WTC11 (cell line): ENCODE results near the gene HDAC1. TPM values are rescaled to one million over a fixed set of nuclear protein-coding genes. Genes with fewer than 3 reads are reported as not detected.

Experiments
- ATAC-seq: fragments of 200-7000 bp; cut with Tn5 transposase; 2 replicates; pipeline ENCODE4 v1.10.0; 2021; ENCODE audit warnings: mild to moderate bottlenecking, moderate library complexity
- CTCF ChIA-PET: fragments of 300-600 bp; sonication (Branson Sonifier 250); formaldehyde crosslinking; loops from one replicate; lab custom pipeline; 2021; ENCODE audit warnings: antibody characterized with exemption; lab: Charles Lee
- POLR2A ChIA-PET: fragments of 350-600 bp; sonication (Branson Sonifier 250); formaldehyde crosslinking; loops from one replicate; lab custom pipeline; 2021; ENCODE audit warnings: antibody characterized with exemption; lab: Charles Lee
- DNase-seq: peaks from one replicate; pipeline ENCODE4 v3.0.0; 2021; ENCODE audit warnings: low spot score
- H3K27ac Mint-ChIP-seq: 2 replicates; pipeline ENCODE4 v1.8.0; 2021; ENCODE audit warnings: mixed read lengths
- H3K27me3 Mint-ChIP-seq: 2 replicates; pipeline ENCODE4 v1.8.0; 2021; ENCODE audit warnings: low read depth, mild to moderate bottlenecking, moderate library complexity, mixed read lengths
- H3K36me3 Mint-ChIP-seq: 2 replicates; pipeline ENCODE4 v1.8.0; 2021; ENCODE audit warnings: mixed read lengths
- H3K4me1 Mint-ChIP-seq: 2 replicates; pipeline ENCODE4 v1.8.0; 2022; ENCODE audit warnings: mixed read lengths
- H3K4me3 Mint-ChIP-seq: 2 replicates; pipeline ENCODE4 v1.8.0; 2021; ENCODE audit warnings: mild to moderate bottlenecking, moderate library complexity, mixed read lengths
- H3K9me3 Mint-ChIP-seq: 2 replicates; pipeline ENCODE4 v1.8.0; 2021; ENCODE audit warnings: mixed read lengths
- CBFB ChIP-seq: sonication (generic); formaldehyde crosslinking; IDR thresholded peaks from 2 replicates; pipeline ENCODE4 v1.8.1; 2022; ENCODE audit warnings: mild to moderate bottlenecking, low read depth, missing genetic modification reagents
- CREM ChIP-seq: sonication (generic); formaldehyde crosslinking; IDR thresholded peaks from 2 replicates; pipeline ENCODE4 v1.8.1; 2022; ENCODE audit warnings: mild to moderate bottlenecking, missing genetic modification reagents, moderate library complexity
- FOXJ3 ChIP-seq: sonication (generic); formaldehyde crosslinking; IDR thresholded peaks from 2 replicates; pipeline ENCODE4 v1.9.0; 2021; ENCODE audit warnings: missing genetic modification reagents, mild to moderate bottlenecking, borderline replicate concordance
- GTF2I ChIP-seq: fragments of 250-450 bp; sonication (Bioruptor Pico); conservative IDR thresholded peaks from 2 replicates; pipeline ENCODE4 v1.4.0; 2021; ENCODE audit warnings: mild to moderate bottlenecking
- IRF2 ChIP-seq: sonication (generic); formaldehyde crosslinking; IDR thresholded peaks from 2 replicates; pipeline ENCODE4 v1.8.0; 2022; ENCODE audit warnings: low read depth, missing genetic modification reagents, borderline replicate concordance
- JUN ChIP-seq: sonication (generic); formaldehyde crosslinking; IDR thresholded peaks from 2 replicates; pipeline ENCODE4 v1.8.0; 2023; ENCODE audit warnings: mild to moderate bottlenecking, missing genetic modification reagents
- MXD4 ChIP-seq: fragments of 250-450 bp; sonication (Bioruptor Pico); IDR thresholded peaks from 2 replicates; pipeline ENCODE4 v1.8.0; 2021; ENCODE audit warnings: mild to moderate bottlenecking, moderate library complexity, borderline replicate concordance
- NR2C2 ChIP-seq: sonication (generic); formaldehyde crosslinking; IDR thresholded peaks from 2 replicates; pipeline ENCODE4 v1.8.0; 2022; ENCODE audit warnings: mild to moderate bottlenecking, missing genetic modification reagents
- SMAD4 ChIP-seq: sonication (generic); formaldehyde crosslinking; IDR thresholded peaks from 2 replicates; pipeline ENCODE4 v1.8.0; 2022; ENCODE audit warnings: mild to moderate bottlenecking, missing genetic modification reagents
- TCF7 ChIP-seq: sonication (generic); formaldehyde crosslinking; IDR thresholded peaks from 2 replicates; pipeline ENCODE4 v1.8.0; 2022; ENCODE audit warnings: mild to moderate bottlenecking, low read depth, missing genetic modification reagents, moderate library complexity
- ZNF263 ChIP-seq: sonication (generic); formaldehyde crosslinking; IDR thresholded peaks from 2 replicates; pipeline ENCODE4 v1.8.1; 2022; ENCODE audit warnings: low read depth, mild to moderate bottlenecking, moderate library complexity, missing genetic modification reagents
- total RNA-seq: library from RNA; stranded (reverse); gene quantifications from 3 replicates; pipeline ENCODE4 v1.2.3, GENCODE V29; 2021
- TF ChIP-seq, protein P1 (sequence below): sonication (generic); formaldehyde crosslinking; conservative IDR thresholded peaks from 2 replicates; pipeline ENCODE4 v1.8.1; 2022; ENCODE audit warnings: mild to moderate bottlenecking, missing genetic modification reagents
- TF ChIP-seq, protein P2 (sequence below): fragments of 250-450 bp; sonication (Bioruptor Pico); IDR thresholded peaks from 2 replicates; pipeline ENCODE4 v1.9.0; 2021; ENCODE audit warnings: mild to moderate bottlenecking

HDAC1 gene
- total RNA-seq, 1 experiment from 2014 or later, result 108 TPM

- ChIA-PET CTCF (interaction anchor here (1.0 to 1.2 kb wide), 2 partner anchors 57 to 65 kb away, joined by 4 read pairs; no protein-coding TSS in a partner anchor), POLR2A (interaction anchor here (0.7 kb wide), 1 partner anchor 89 kb away, joined by 9 read pairs; the partner anchor contains the start of gene BSDC1)
- peaks cover 47% of the 10 kb centered on the region for H3K36me3 Mint-ChIP-seq
- TF ChIP-seq TCF7 (CRISPR knock-in tag), result no peak
- no peaks in the 10 kb centered on the region for H3K27me3 Mint-ChIP-seq
- H3K4me1 Mint-ChIP-seq, result 0 out of 2 replicates have a peak, but pooled peaks cover 2% of the 10 kb centered on the region
- H3K9me3 Mint-ChIP-seq, result peaks cover 10% of the 10 kb centered on the region; the same call in 1 of the 2 replicates
- no peak overlapping the region for H3K27ac Mint-ChIP-seq
- no peak for DNase-seq
- no peak overlapping the region for H3K4me3 Mint-ChIP-seq
- ATAC-seq, result no peak
Observed at GRCh38 chr1:32305310-32305709, 13.4 kb downstream of the HDAC1 start.

- no peak for TF ChIP-seq MXD4 (CRISPR knock-in tag)
- no peak for TF ChIP-seq JUN (CRISPR knock-in tag)
- TF ChIP-seq, protein P1, sequence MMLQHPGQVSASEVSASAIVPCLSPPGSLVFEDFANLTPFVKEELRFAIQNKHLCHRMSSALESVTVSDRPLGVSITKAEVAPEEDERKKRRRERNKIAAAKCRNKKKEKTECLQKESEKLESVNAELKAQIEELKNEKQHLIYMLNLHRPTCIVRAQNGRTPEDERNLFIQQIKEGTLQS (CRISPR knock-in tag), result no peak
- TF ChIP-seq GTF2I (CRISPR knock-in tag), result no peak
- no peak for TF ChIP-seq CREM (CRISPR knock-in tag)
- no peak for TF ChIP-seq CBFB (CRISPR knock-in tag)
- Mint-ChIP-seq H3K4me3 (no peak overlapping the region), H3K27ac (peak overlapping the region; percentile 4), H3K4me1 (0 out of 2 replicates have a peak, but pooled peaks cover 2% of the 10 kb centered on the region), H3K36me3 (peaks cover 36% of the 10 kb centered on the region), H3K9me3 (peaks cover 10% of the 10 kb centered on the region; the same call in 1 of the 2 replicates), H3K27me3 (no peaks in the 10 kb centered on the region)
- DNase-seq (no peak), ATAC-seq (no peak)
- POLR2A ChIA-PET, result no interaction called here
- CTCF ChIA-PET, result interaction anchor here (1.5 kb wide), 1 partner anchor 9 kb away, joined by 6 read pairs; no protein-coding TSS in a partner anchor
Observed at GRCh38 chr1:32307324-32307723, 15.4 kb downstream of the HDAC1 start.

DNA sequence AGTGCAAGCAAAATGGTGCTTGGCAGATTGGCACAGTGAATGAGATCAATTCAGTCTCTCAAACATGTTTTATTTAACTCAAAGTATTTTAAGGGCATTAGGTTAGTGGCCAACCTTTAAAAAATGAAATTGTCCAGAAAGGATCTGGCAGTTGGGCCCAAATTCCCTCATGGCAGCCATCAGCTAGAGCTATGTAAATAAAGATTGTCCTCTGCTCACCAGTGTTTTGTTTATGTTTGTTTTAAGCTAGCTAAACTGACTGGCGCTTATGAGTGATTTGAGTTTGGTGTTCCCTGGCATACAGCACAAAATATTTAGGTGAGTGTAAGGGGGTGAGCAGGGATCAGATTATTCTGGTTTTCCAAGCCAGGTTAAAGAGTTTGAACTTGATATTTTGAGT is 18.1 kb downstream of the HDAC1 start:
- no peak for TF ChIP-seq CBFB (CRISPR knock-in tag)
- TF ChIP-seq CREM (CRISPR knock-in tag), result no peak
- no peak for TF ChIP-seq NR2C2 (CRISPR knock-in tag)
- no peak for TF ChIP-seq SMAD4
- TF ChIP-seq, protein P2, sequence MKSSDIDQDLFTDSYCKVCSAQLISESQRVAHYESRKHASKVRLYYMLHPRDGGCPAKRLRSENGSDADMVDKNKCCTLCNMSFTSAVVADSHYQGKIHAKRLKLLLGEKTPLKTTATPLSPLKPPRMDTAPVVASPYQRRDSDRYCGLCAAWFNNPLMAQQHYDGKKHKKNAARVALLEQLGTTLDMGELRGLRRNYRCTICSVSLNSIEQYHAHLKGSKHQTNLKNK, result no peak
- TF ChIP-seq, protein P1 (CRISPR knock-in tag), result no peak
- no peak for TF ChIP-seq IRF2 (CRISPR knock-in tag)
- no peak for TF ChIP-seq JUN (CRISPR knock-in tag)
- TF ChIP-seq FOXJ3 (CRISPR knock-in tag), result no peak
- DNase-seq (no peak), ATAC-seq (no peak)
- H3K27ac Mint-ChIP-seq, result peak overlapping the region; percentile 69; the same call in 1 of the 2 replicates
- ChIA-PET POLR2A (no interaction called here), CTCF (no interaction called here)
- no peaks in the 10 kb centered on the region for H3K27me3 Mint-ChIP-seq
- H3K36me3 Mint-ChIP-seq, result peaks cover 10% of the 10 kb centered on the region
- H3K4me1 Mint-ChIP-seq, result 0 out of 2 replicates have a peak, but pooled peaks cover 2% of the 10 kb centered on the region
- no peak overlapping the region for H3K4me3 Mint-ChIP-seq
- H3K9me3 Mint-ChIP-seq, result peaks cover 3% of the 10 kb centered on the region; the same call in 1 of the 2 replicates

DNA sequence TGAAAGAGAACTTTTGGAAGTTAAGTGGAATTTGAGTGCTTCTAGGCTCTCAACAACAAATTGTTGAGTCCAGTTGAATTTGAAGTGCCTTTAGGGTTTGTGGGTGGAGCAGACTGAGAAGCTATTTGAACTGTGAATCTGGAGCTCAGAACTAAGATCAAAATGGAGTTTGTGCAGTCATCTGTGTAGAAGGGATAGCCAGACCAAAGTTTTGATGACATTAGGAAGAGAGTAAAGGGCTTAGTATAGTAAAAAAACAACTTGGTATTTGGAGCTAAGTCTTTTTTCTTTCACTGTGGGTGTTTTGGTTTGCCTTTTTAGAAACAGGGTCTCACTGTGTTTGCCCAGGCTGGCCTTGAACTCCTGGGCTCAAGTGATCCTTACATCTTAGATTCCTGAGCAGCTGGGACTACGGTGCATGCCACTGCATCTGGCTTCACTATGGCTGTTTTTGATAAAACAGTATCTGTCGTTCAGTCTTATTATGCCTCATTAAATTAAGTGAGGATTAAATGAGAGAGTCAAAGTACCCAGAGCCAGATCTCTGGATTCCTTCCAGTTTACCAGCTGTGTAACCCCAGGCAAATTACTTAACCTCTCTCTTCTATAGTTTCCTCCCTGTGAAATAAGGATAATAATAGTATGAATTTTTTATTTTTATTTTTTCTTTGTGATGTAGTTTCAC is 20.0 kb downstream of the HDAC1 start:
- ATAC-seq (no peak), DNase-seq (no peak)
- Mint-ChIP-seq H3K4me3 (no peak overlapping the region), H3K36me3 (no peaks in the 10 kb centered on the region; the same call in none of the 2 replicates), H3K27ac (peak overlapping the region; percentile 39), H3K4me1 (peaks cover 5% of the 10 kb centered on the region; the same call in 1 of the 2 replicates), H3K27me3 (no peaks in the 10 kb centered on the region), H3K9me3 (no peaks in the 10 kb centered on the region)
- no peak for TF ChIP-seq SMAD4
- TF ChIP-seq ZNF263 (CRISPR knock-in tag), result no peak
- CTCF ChIA-PET, result interaction anchor here (0.6 to 1.4 kb wide), 5 partner anchors 63 to 223 kb away, joined by 3 to 7 read pairs (median 4); no protein-coding TSS in a partner anchor
- POLR2A ChIA-PET, result interaction anchor here (0.6 kb wide), 2 partner anchors 295 to 320 kb away, joined by 3 to 5 read pairs; no protein-coding TSS in a partner anchor
